Endothelial cell of umbilical vein (primary cell): ENCODE measurements around the gene C1orf115. TPM values are rescaled to one million over a fixed set of nuclear protein-coding genes. Genes with fewer than 3 reads are reported as not detected.

Source experiments
- BruUV-seq: library from RNA; stranded (reverse); fragments of 400-500 nt; replicated peaks from 2 replicates; lab custom pipeline; 2021; lab: Mats Ljungman, UMichigan
- CTCF ChIA-PET: fragments of 300-600, 350-600 bp; sonication (Branson Sonifier 250); formaldehyde crosslinking; loops from one replicate; lab custom pipeline; 2021; ENCODE audit warnings: antibody characterized with exemption, inconsistent platforms; lab: Charles Lee
- POLR2A ChIA-PET: fragments of 300-600, 350-600 bp; sonication (Branson Sonifier 250); formaldehyde crosslinking; loops from one replicate; lab custom pipeline; 2021; ENCODE audit warnings: antibody characterized with exemption, inconsistent platforms; lab: Charles Lee
- DNase-seq: peaks from one replicate; pipeline ENCODE4 v3.0.0-alpha.2; 2011; ENCODE audit warnings: low read depth, low spot score
- FAIRE-seq: peaks from 2 replicates; lab custom pipeline; 2011; peaks lifted over from hg19 to GRCh38; lab: Jason Lieb, UNC
- H2AFZ ChIP-seq: 2 replicates; pipeline ENCODE4 v1.6.0; 2012; ENCODE audit warnings: low read depth, low read length, control low read depth, inconsistent platforms
- H3K27ac ChIP-seq: 2 replicates; pipeline ENCODE4 v1.5.1; 2011; ENCODE audit warnings: low read depth, mild to moderate bottlenecking, control low read depth, low read length, moderate library complexity; ENCODE audit not compliant: insufficient read depth
- H3K27me3 ChIP-seq, 2 experiments: 2 replicates each; pipeline versions ENCODE4 v1.6.0 to v1.6.1; 2011; ENCODE audit warnings: low read length in 2 of 2, mixed read lengths in 1 of 2; ENCODE audit not compliant: control insufficient read depth in 2 of 2, insufficient read depth in 2 of 2
- H3K36me3 ChIP-seq, 2 experiments: 2 replicates in 1 of 2; 3 replicates in 1 of 2; pipeline ENCODE4 v1.5.1; 2011; ENCODE audit warnings: low read length in 2 of 2, mild to moderate bottlenecking in 1 of 2, moderate library complexity in 1 of 2; ENCODE audit not compliant: control insufficient read depth in 2 of 2, insufficient read depth in 2 of 2; ENCODE audit errors: extremely low read depth in 1 of 2
- H3K4me1 ChIP-seq: 3 replicates; pipeline ENCODE4 v1.5.1; 2011; ENCODE audit warnings: mild to moderate bottlenecking, low read length; ENCODE audit not compliant: control insufficient read depth, insufficient read depth; ENCODE audit errors: extremely low read depth
- H3K4me2 ChIP-seq: 2 replicates; pipeline ENCODE4 v1.6.1; 2011; ENCODE audit warnings: low read length, control low read depth, mixed read lengths; ENCODE audit not compliant: insufficient read depth
- H3K4me3 ChIP-seq, 3 experiments: fragments of 200-600 bp in 1 of 3; sonication (generic), shearing (Covaris generic) in 1 of 3; replicated peaks in 1 of 3; 2 replicates each; pipeline ENCODE4 v1.5.1; 2011 to 2016; ENCODE audit warnings: control low read depth in 3 of 3, low read length in 3 of 3, mild to moderate bottlenecking in 2 of 3, inconsistent platforms in 1 of 3, low read depth in 1 of 3, moderate library complexity in 1 of 3; ENCODE audit not compliant: insufficient read depth in 1 of 3
- H3K79me2 ChIP-seq: 2 replicates; pipeline ENCODE4 v1.6.0; 2012; ENCODE audit warnings: low read length, inconsistent platforms; ENCODE audit not compliant: control insufficient read depth, insufficient read depth
- H3K9ac ChIP-seq: replicated peaks from 2 replicates; pipeline ENCODE3; 2011; ENCODE audit warnings: low read length, control low read depth; ENCODE audit not compliant: insufficient read depth; ENCODE audit errors: extremely low read depth
- H3K9me1 ChIP-seq: replicated peaks from 3 replicates; pipeline ENCODE4 v1.6.0; 2011; ENCODE audit warnings: mild to moderate bottlenecking, low read length; ENCODE audit not compliant: control insufficient read depth, insufficient read depth; ENCODE audit errors: extremely low read depth
- H3K9me3 ChIP-seq: replicated peaks from 2 replicates; pipeline ENCODE4 v1.5.1; 2012; ENCODE audit warnings: low read length, inconsistent platforms; ENCODE audit not compliant: control insufficient read depth, insufficient read depth
- H4K20me1 ChIP-seq: replicated peaks from 2 replicates; pipeline ENCODE3; 2011; ENCODE audit warnings: mild to moderate bottlenecking, low read length; ENCODE audit not compliant: control insufficient read depth, insufficient read depth; ENCODE audit errors: extremely low read depth
- EZH2 ChIP-seq: IDR thresholded peaks from 2 replicates; pipeline ENCODE4 v1.6.1; 2012; ENCODE audit warnings: borderline replicate concordance, low read depth, mild to moderate bottlenecking, moderate library complexity, low read length, inconsistent platforms; ENCODE audit not compliant: severe bottlenecking
- FOS ChIP-seq: IDR thresholded peaks from 2 replicates; pipeline ENCODE4 v1.6.1; 2011; ENCODE audit warnings: mild to moderate bottlenecking, low read length, moderate library complexity, borderline replicate concordance; ENCODE audit not compliant: insufficient read depth
- GATA2 ChIP-seq: IDR thresholded peaks from 2 replicates; pipeline ENCODE4 v1.7.0; 2011; ENCODE audit warnings: low read depth, mild to moderate bottlenecking, moderate library complexity, mixed read lengths, low read length; ENCODE audit not compliant: insufficient read length, insufficient read depth
- JUN ChIP-seq: IDR thresholded peaks from 2 replicates; pipeline ENCODE4 v1.6.1; 2011; ENCODE audit warnings: borderline replicate concordance, low read depth; ENCODE audit not compliant: insufficient read length, insufficient read depth
- MYC ChIP-seq: IDR thresholded peaks from one replicate; pipeline ENCODE4 v1.6.1; 2011; ENCODE audit warnings: mild to moderate bottlenecking, low read depth, low read length
- POLR2A ChIP-seq: IDR thresholded peaks from 2 replicates; pipeline ENCODE4 v1.6.1; 2012; ENCODE audit warnings: low read depth, mild to moderate bottlenecking, control low read depth, low read length
- POLR2AphosphoS5 ChIP-seq: IDR thresholded peaks from 2 replicates; pipeline ENCODE4 v1.6.1; 2012; ENCODE audit warnings: low read depth, mild to moderate bottlenecking, control low read depth, low read length, moderate library complexity; ENCODE audit not compliant: insufficient read depth
- dilution Hi-C: fragments of 300-500 bp; cut with MboI; formaldehyde crosslinking; loops from one replicate; pipeline ENCODE4 v1.15.0; 2019; ENCODE audit warnings: low sequenced_read_pairs; ENCODE audit not compliant: extremely low pct_ligation_motif_present
- intact Hi-C: fragments of 100-400 bp; cut with micrococcal nuclease; formaldehyde crosslinking; loops from one replicate; pipeline ENCODE4 v1.10.0; 2022
- polyA plus RNA-seq, 4 experiments: library from polyadenylated mRNA; depleted of rRNA in 3 of 4; stranded (reverse) in 3 of 4; unstranded in 1 of 4; fragments of >200 nt; gene quantifications; 2 replicates each; pipeline versions ENCODE4 v1.2.1 to v1.2.3, GENCODE V29; 2011 to 2012; ENCODE audit warnings: missing spikeins in 1 of 4
- total RNA-seq: library from RNA; stranded (reverse); gene quantifications from 2 replicates; pipeline ENCODE4 v1.2.3, GENCODE V29; 2021
- TF ChIP-seq, protein P1 (sequence below), 2 donors: IDR thresholded peaks; 1 replicate in 1 of 2; 2 replicates in 1 of 2; pipeline ENCODE4 v1.5.1; 2011; ENCODE audit warnings: low read length in 2 of 2, mild to moderate bottlenecking in 2 of 2, moderate library complexity in 2 of 2, control low read depth in 1 of 2, inconsistent platforms in 1 of 2, low read depth in 1 of 2; ENCODE audit not compliant: insufficient read depth in 1 of 2; ENCODE audit errors: extremely low read depth in 1 of 2
- TF ChIP-seq, protein P2 (sequence below): IDR thresholded peaks from 2 replicates; pipeline ENCODE4 v1.6.1; 2011; ENCODE audit not compliant: insufficient read depth, insufficient read length

C1orf115 gene
- total and polyA plus RNA-seq, 2 donors (not counting 3 experiments of a cell fraction or from before 2014, with no cell fraction given) = 11.1 to 16.4 TPM

DNA sequence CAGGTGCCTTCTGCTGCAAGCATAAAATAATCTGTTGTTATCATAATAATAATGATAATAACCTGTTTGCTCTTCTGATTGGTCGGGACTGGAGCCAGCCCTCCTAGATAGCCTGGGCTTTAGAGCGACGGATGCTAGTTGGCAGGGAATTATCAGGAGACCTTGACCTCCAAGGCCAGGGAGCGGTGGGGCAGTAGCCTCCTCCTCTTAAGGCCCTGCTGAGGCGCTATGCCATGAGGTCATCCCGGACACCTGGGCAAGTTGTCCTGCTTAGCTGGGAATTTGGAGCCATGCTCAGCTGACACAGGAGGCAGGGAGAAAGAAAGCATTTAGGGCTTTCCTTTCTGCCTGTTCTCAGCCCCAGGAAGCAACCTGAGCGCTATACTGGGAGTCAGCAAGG is 15.6 kb downstream of the C1orf115 start:
- Histone ChIP-seq H3K27me3 (no peaks in the 10 kb centered on the region), H3K9ac (no peak overlapping the region), H4K20me1 (no peaks in the 10 kb centered on the region), H3K9me3 (no peaks in the 10 kb centered on the region), H3K4me3 (no peak overlapping the region), H3K36me3 (no peaks in the 10 kb centered on the region), H3K27ac (no peak overlapping the region), H3K4me2 (no peak overlapping the region), H3K4me1 (no peaks in the 10 kb centered on the region), H3K79me2 (no peaks in the 10 kb centered on the region), H2AFZ (no peak overlapping the region), H3K9me1 (no peaks in the 10 kb centered on the region)
- no TSS peak for BruUV-seq
- FAIRE-seq (no peak), DNase-seq (no peak)
- POLR2A ChIA-PET = no interaction called here
- CTCF ChIA-PET = interaction anchor here (1.7 kb wide), 1 partner anchor 70 kb away, joined by 5 read pairs; no protein-coding TSS in a partner anchor
- intact Hi-C loops (no loop called here), dilution Hi-C loops (no loop called here)
- TF ChIP-seq, protein P1, sequence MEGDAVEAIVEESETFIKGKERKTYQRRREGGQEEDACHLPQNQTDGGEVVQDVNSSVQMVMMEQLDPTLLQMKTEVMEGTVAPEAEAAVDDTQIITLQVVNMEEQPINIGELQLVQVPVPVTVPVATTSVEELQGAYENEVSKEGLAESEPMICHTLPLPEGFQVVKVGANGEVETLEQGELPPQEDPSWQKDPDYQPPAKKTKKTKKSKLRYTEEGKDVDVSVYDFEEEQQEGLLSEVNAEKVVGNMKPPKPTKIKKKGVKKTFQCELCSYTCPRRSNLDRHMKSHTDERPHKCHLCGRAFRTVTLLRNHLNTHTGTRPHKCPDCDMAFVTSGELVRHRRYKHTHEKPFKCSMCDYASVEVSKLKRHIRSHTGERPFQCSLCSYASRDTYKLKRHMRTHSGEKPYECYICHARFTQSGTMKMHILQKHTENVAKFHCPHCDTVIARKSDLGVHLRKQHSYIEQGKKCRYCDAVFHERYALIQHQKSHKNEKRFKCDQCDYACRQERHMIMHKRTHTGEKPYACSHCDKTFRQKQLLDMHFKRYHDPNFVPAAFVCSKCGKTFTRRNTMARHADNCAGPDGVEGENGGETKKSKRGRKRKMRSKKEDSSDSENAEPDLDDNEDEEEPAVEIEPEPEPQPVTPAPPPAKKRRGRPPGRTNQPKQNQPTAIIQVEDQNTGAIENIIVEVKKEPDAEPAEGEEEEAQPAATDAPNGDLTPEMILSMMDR (IDR thresholded peaks at IDR 0.05; ENCODE audit: extremely low read depth in 1 of 2, insufficient read depth in 1 of 2, low read depth in 1 of 2, low read length in 2 of 2) = no peak
- TF ChIP-seq POLR2AphosphoS5 (no peak), MYC (no peak), FOS (no peak), GATA2 (no peak), POLR2A (no peak), EZH2 (no peak), JUN (no peak)
- TF ChIP-seq, protein P2, sequence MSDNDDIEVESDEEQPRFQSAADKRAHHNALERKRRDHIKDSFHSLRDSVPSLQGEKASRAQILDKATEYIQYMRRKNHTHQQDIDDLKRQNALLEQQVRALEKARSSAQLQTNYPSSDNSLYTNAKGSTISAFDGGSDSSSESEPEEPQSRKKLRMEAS = no peak
